Measurements from ENCODE around the gene NPAP1. TPM values are rescaled to one million over a fixed set of nuclear protein-coding genes. Genes with fewer than 3 reads are reported as not detected.

NPAP1 gene
- total RNA-seq, 3 donors from 2014 or later (not counting 1 experiment from before 2014, with no cell fraction given) = not detected

GRCh38 chr15:24729760-24730159 is 54.2 kb downstream of the NPAP1 start:
- no peak overlapping the region for H3K27ac Mint-ChIP-seq
- no CpG with 5 or more reads among the region's 2 CpGs for WGBS (ENCODE audit: insufficient coverage)
- H3K4me3 Mint-ChIP-seq = no peak overlapping the region
- no peak for ATAC-seq
- no peak for TF ChIP-seq CTCF (IDR thresholded peaks at IDR 0.05)
- intact Hi-C loops (cut with micrococcal nuclease) = no loop called here
- H3K9me3 Mint-ChIP-seq = peaks cover 11 to 14% of the 10 kb centered on the region in 2 donors
- Histone ChIP-seq H3K9me3 (ENCODE audit: control insufficient read depth, insufficient read depth, low read length) (peaks cover 24% of the 10 kb centered on the region), H3K4me1 (ENCODE audit: control insufficient read depth, insufficient read depth, low read length) (no peaks in the 10 kb centered on the region), H3K36me3 (ENCODE audit: control insufficient read depth, insufficient read depth, low read length) (no peaks in the 10 kb centered on the region), H3K27me3 (ENCODE audit: control insufficient read depth, insufficient read depth, low read length) (no peaks in the 10 kb centered on the region), H3K4me3 (ENCODE audit: low read length) (no peak overlapping the region), H3K27ac (ENCODE audit: low read length) (no peak overlapping the region)
- H3K36me3 Mint-ChIP-seq = no peaks in the 10 kb centered on the region
- no peaks in the 10 kb centered on the region for H3K4me1 Mint-ChIP-seq
- H3K27me3 Mint-ChIP-seq (ENCODE audit: low read depth in 2 of 2) = no peaks in the 10 kb centered on the region
- DNase-seq = no peak
